Vagina (tissue), 2 donors: ENCODE data around the gene FSTL5.

Experiments
- CTCF ChIP-seq, 3 experiments: fragments of 450-650 bp in 2 of 3; fragments of 200-600 bp in 1 of 3; sonication (generic) in 1 of 3; IDR thresholded peaks; one replicate each; pipeline ENCODE4 v1.5.1; 2017 to 2019; ENCODE audit warnings: antibody characterized with exemption in 3 of 3, mild to moderate bottlenecking in 2 of 3, moderate library complexity in 2 of 3
- POLR2AphosphoS5 ChIP-seq, 2 donors: sonication (generic); formaldehyde crosslinking; IDR thresholded peaks; one replicate each; pipeline ENCODE4 v1.9.0; 2017; ENCODE audit warnings: antibody characterized with exemption in 2 of 2, mild to moderate bottlenecking in 2 of 2, low read depth in 1 of 2; ENCODE audit not compliant: insufficient read depth in 1 of 2

DNA sequence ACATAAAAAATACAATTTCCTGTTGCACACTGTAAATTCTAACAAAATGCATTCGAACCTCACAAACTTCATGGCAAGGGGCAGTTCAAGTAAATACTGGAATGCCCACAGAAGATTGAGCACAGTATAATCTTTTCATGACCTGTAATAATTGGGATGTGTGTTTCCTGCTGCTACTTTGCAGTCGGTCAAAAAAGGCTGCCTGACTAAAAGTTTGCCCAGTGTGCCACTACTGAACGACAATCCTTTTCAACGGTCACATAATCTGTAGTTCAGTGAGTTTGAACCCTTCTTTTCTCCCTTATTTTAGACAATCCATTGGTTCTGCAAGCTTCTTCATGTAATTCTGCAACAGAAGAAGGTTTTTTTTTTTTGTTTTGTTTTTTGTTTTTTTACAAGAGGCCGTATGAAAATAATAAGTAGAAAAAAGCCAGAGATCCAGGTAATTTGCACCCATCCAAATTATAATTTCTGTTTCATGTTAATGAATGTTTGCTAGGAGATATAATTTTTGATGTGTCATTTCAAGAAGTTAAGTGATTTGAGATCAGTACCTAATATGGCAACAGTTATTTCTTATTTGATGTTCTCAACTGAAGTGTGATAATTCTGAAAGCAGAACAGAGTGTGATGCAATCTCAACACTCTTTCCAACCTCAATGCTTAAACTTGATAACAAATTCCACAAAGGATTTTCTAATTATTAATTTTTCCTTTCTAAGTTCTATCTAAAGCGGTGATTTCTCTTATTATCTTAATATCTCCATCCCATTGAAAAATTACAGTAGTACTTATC is 237.6 kb downstream of the FSTL5 start:
- TF ChIP-seq CTCF (IDR thresholded peaks at IDR 0.05) (no peak), POLR2AphosphoS5 (IDR thresholded peaks at IDR 0.05; ENCODE audit: insufficient read depth in 1 of 2, low read depth in 1 of 2) (no peak)
